HG03457 (cell line): ENCODE data around the gene MESP2.

ENCODE experiments used
- ATAC-seq: cut with Tn5 transposase; IDR thresholded peaks from one replicate; pipeline ENCODE4 v1.9.1; 2021; ENCODE audit warnings: moderate number of reproducible peaks; ENCODE audit not compliant: unreplicated experiment

MESP2 gene

GRCh38 chr15:89813381-89814111 is 37.4 kb downstream of the MESP2 start:
- ATAC-seq: no peak

- ATAC-seq: no peak
These were observed 38.1 kb downstream of the MESP2 start for GRCh38 chr15:89814112-89814742.

GRCh38 chr15:89815769-89816168 is 39.6 kb downstream of the MESP2 start:
- no peak for ATAC-seq

- ATAC-seq: no peak
These were observed 41.7 kb downstream of the MESP2 start for GRCh38 chr15:89817701-89818280.

GRCh38 chr15:89818287-89818686 is 42.2 kb downstream of the MESP2 start:
- no peak for ATAC-seq

GRCh38 chr15:89820666-89821611 is 44.8 kb downstream of the MESP2 start:
- no peak for ATAC-seq

- no peak for ATAC-seq
These were observed 45.9 kb downstream of the MESP2 start for GRCh38 chr15:89822026-89822425.

- no peak for ATAC-seq
These were observed 46.4 kb downstream of the MESP2 start for GRCh38 chr15:89822611-89822950.

- no peak for ATAC-seq
These were observed 47.0 kb downstream of the MESP2 start for GRCh38 chr15:89822951-89823711.

GRCh38 chr15:89823836-89824606 is 47.9 kb downstream of the MESP2 start:
- ATAC-seq: no peak

- no peak for ATAC-seq
These were observed 48.4 kb downstream of the MESP2 start for GRCh38 chr15:89824607-89824867.

GRCh38 chr15:89825271-89825940 is 49.3 kb downstream of the MESP2 start:
- ATAC-seq: no peak

- ATAC-seq: no peak
These were observed 50.8 kb downstream of the MESP2 start for GRCh38 chr15:89826671-89827655.

GRCh38 chr15:89827829-89828228 is 51.7 kb downstream of the MESP2 start:
- ATAC-seq: no peak
